Progenitor cell of endocrine pancreas (in vitro differentiated cells): ENCODE measurements around the gene GALNT11. TPM values are rescaled to one million over a fixed set of nuclear protein-coding genes. Genes with fewer than 3 reads are reported as not detected.

Experiments
- DNase-seq: peaks from one replicate; pipeline ENCODE4 v3.0.0; 2021; ENCODE audit warnings: low spot score; ENCODE audit not compliant: unreplicated experiment
- H3K27ac Mint-ChIP-seq: 2 replicates; pipeline ENCODE4 v1.8.0; 2021; ENCODE audit warnings: mild to moderate bottlenecking, moderate library complexity, mixed read lengths
- H3K27me3 Mint-ChIP-seq: 2 replicates; pipeline ENCODE4 v1.8.0; 2021; ENCODE audit warnings: mixed read lengths
- H3K36me3 Mint-ChIP-seq: 2 replicates; pipeline ENCODE4 v1.8.0; 2022; ENCODE audit warnings: mixed read lengths; ENCODE audit not compliant: insufficient read depth
- H3K4me1 Mint-ChIP-seq: 2 replicates; pipeline ENCODE4 v1.8.0; 2021; ENCODE audit warnings: low read depth, mixed read lengths
- H3K4me3 Mint-ChIP-seq: 2 replicates; pipeline ENCODE4 v1.8.0; 2021; ENCODE audit warnings: low read depth, mild to moderate bottlenecking, moderate library complexity, mixed read lengths
- H3K9me3 Mint-ChIP-seq: 2 replicates; pipeline ENCODE4 v1.8.0; 2021; ENCODE audit warnings: low read depth, mixed read lengths
- total RNA-seq: library from RNA; stranded (reverse); gene quantifications from 2 replicates; pipeline ENCODE4 v1.2.1, GENCODE V29; 2021
- TF ChIP-seq, protein P1 (sequence below): fragments of 200-600 bp; sonication (generic); IDR thresholded peaks from one replicate; pipeline ENCODE4 v1.5.0; 2021; ENCODE audit warnings: antibody characterized with exemption, mild to moderate bottlenecking; ENCODE audit not compliant: unreplicated experiment

Gene GALNT11
- total RNA-seq, 1 donor from 2014 or later = 29.5 TPM

DNA sequence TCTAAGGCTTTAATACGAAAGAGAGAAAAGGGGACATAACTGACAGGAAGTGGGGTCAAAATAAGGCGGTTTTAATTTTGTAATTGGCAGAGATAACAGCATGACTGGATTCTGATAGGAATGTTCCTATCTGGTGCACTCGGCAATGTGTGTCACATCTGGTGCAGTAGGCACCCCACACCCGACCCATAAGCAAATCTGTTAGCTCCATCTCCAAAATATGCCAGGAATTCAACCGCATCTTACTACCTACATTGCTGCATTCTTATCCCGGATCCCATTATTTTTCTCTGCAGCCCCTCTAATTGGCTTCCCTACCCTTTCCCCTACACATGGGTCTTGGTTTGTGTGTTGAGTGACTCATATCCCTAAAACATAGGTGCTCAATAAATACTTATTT is 19.1 kb upstream of the GALNT11 start:
- H3K9me3 Mint-ChIP-seq = peaks cover 2% of the 10 kb centered on the region
- peaks cover 13% of the 10 kb centered on the region for H3K27me3 Mint-ChIP-seq
- no peaks in the 10 kb centered on the region for H3K4me1 Mint-ChIP-seq

DNA sequence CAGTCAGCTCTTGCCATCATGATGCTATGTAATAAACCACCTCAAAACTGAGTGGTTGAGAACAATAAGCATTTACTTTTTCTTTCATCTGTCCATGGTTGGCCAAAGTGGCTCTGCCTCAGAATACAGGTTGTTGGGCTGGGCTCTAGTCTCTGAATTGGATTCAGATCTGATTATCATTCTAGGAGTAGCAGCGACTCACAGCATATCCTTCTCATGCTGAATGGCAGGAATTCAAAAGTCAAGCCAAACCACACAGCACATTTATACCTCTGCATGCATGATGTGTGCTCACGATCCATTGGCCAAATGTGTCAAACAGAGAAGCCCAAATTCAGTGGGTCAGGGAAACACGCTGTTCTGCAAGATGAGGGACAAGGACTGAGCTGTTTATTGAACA is 13.6 kb upstream of the GALNT11 start:
- peaks cover 6% of the 10 kb centered on the region for H3K4me1 Mint-ChIP-seq
- peaks cover 7% of the 10 kb centered on the region for H3K9me3 Mint-ChIP-seq
- H3K27me3 Mint-ChIP-seq = peaks cover 2% of the 10 kb centered on the region
- TF ChIP-seq, protein P1, sequence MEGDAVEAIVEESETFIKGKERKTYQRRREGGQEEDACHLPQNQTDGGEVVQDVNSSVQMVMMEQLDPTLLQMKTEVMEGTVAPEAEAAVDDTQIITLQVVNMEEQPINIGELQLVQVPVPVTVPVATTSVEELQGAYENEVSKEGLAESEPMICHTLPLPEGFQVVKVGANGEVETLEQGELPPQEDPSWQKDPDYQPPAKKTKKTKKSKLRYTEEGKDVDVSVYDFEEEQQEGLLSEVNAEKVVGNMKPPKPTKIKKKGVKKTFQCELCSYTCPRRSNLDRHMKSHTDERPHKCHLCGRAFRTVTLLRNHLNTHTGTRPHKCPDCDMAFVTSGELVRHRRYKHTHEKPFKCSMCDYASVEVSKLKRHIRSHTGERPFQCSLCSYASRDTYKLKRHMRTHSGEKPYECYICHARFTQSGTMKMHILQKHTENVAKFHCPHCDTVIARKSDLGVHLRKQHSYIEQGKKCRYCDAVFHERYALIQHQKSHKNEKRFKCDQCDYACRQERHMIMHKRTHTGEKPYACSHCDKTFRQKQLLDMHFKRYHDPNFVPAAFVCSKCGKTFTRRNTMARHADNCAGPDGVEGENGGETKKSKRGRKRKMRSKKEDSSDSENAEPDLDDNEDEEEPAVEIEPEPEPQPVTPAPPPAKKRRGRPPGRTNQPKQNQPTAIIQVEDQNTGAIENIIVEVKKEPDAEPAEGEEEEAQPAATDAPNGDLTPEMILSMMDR = no peak
- no peaks in the 10 kb centered on the region for H3K36me3 Mint-ChIP-seq
- no peak for DNase-seq
- H3K27ac Mint-ChIP-seq = no peak overlapping the region
- H3K4me3 Mint-ChIP-seq = no peak overlapping the region

More for the DNA sequence above, 19.1 kb upstream of the GALNT11 start:
- Mint-ChIP-seq H3K27ac (no peak overlapping the region), H3K36me3 (no peaks in the 10 kb centered on the region), H3K4me3 (no peak overlapping the region)
- no peak for DNase-seq
- TF ChIP-seq, protein P1 = no peak

DNA sequence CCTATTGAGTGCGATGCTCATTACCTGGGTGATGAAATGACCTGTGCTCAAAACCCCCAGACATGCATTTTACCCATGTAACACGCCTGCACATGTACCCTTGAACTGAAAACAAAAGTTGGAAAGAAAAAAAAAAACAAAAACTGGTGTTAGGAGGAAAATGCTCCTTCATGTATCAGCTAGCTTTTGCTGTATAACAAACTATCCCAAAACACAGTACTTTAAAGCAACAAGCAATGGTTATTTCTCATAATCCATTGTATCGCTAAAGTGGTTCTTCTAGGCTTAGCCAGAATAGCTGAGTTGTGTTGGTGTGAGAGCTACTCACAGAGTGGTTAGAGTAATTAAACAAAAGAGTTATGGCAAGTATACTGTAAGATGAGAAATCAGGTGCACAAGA is 12.2 kb upstream of the GALNT11 start:
- Mint-ChIP-seq H3K4me1 (peaks cover 6% of the 10 kb centered on the region), H3K9me3 (peaks cover 7% of the 10 kb centered on the region), H3K4me3 (no peak overlapping the region), H3K27me3 (peaks cover 2% of the 10 kb centered on the region), H3K36me3 (no peaks in the 10 kb centered on the region), H3K27ac (no peak overlapping the region)
- TF ChIP-seq, protein P1 = no peak
- DNase-seq = no peak

DNA sequence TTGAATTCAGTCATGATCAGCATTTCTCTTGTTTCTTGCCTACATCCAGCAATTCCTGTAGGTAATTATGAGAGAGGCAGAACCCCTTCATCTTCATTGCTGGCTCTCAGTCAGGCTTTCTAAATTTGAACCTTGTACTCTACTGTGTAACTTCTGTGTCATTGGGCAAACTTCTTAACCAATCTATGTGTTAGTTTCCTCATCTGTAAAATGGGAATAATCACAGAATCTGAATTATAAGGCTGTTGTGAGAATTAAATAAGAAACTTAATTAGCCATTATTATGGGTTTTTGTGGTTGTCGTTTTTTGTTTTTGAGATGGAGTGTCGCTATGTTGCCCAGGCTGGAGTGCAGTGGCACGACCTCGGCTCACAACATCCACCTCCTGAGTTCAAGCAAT is 11.5 kb upstream of the GALNT11 start:
- Mint-ChIP-seq H3K36me3 (no peaks in the 10 kb centered on the region), H3K27ac (no peak overlapping the region), H3K9me3 (peaks cover 7% of the 10 kb centered on the region), H3K4me1 (peaks cover 6% of the 10 kb centered on the region), H3K27me3 (peaks cover 2% of the 10 kb centered on the region), H3K4me3 (no peak overlapping the region)
- DNase-seq = no peak
- TF ChIP-seq, protein P1 = no peak

DNA sequence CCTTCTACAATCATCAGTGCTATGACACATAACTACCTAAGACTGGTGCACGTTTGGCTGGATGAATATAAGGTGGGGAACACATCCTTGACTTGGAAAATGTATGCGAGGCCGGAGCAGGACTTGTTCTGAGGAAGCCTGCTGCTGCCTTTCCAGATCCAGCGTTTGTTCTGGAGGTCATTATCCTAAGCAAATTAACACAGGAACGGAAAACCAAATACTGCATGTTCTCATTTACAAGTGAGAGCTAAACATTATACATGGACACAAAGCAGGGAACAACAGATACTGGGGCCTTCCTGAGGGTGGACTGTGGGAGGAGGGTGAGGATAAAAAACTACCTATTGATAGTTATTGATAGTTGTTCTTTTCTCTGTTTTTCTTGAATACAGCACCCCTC is 10.8 kb upstream of the GALNT11 start:
- no peaks in the 10 kb centered on the region for H3K36me3 Mint-ChIP-seq
- peaks cover 7% of the 10 kb centered on the region for H3K9me3 Mint-ChIP-seq
- no peak overlapping the region for H3K27ac Mint-ChIP-seq
- H3K4me1 Mint-ChIP-seq = peaks cover 6% of the 10 kb centered on the region
- H3K27me3 Mint-ChIP-seq = peaks cover 2% of the 10 kb centered on the region
- no peak for DNase-seq
- no peak overlapping the region for H3K4me3 Mint-ChIP-seq
- TF ChIP-seq, protein P1 = no peak
